ENCODE measurements around the gene TTF2. TPM values are rescaled to one million over a fixed set of nuclear protein-coding genes. Genes with fewer than 3 reads are reported as not detected.
"Not testable (repeated sequence)": the region's sequence is repeated elsewhere in the genome, so short reads cannot be mapped to it uniquely, and the experiment has no call there.

TTF2 gene
- total and polyA plus RNA-seq, 7 experiments from 2014 or later: 9.1 to 74.4 (median 32.6) TPM

GRCh38 chr1:117147856-117148588, 87.9 kb downstream of the TTF2 start:
- H3K9me3 ChIP-seq (ENCODE audit: control insufficient read depth in 2 of 3, low read length in 3 of 3): no peaks in the 10 kb centered on the region
- H3K4me1 Mint-ChIP-seq: peaks cover 0 to 1% (median 0%) of the 10 kb centered on the region in 7 donors
- H3K36me3 ChIP-seq (ENCODE audit: control insufficient read depth in 2 of 3, insufficient read depth in 3 of 3, low read length in 3 of 3): no peaks in the 10 kb centered on the region
- no peak overlapping the region for H3K27ac ChIP-seq (ENCODE audit: low read depth, low read length)
- peaks cover 0 to 14% (median 12%) of the 10 kb centered on the region in 5 donors for H3K27me3 Mint-ChIP-seq
- intact Hi-C loops (cut with micrococcal nuclease): no loop called here
- no peak overlapping the region for H3K4me3 ChIP-seq (ENCODE audit: low read length)
- no peaks in the 10 kb centered on the region for H3K27me3 ChIP-seq (ENCODE audit: control insufficient read depth in 2 of 2, insufficient read depth in 2 of 2, low read length in 2 of 2)
- no peaks in the 10 kb centered on the region for H3K4me1 ChIP-seq (ENCODE audit: control insufficient read depth in 2 of 2, insufficient read depth in 2 of 2, low read length in 2 of 2)
- CTCF ChIA-PET: no interaction called here
- H3K9me3 Mint-ChIP-seq: peaks cover 0 to 6% (median 0%) of the 10 kb centered on the region in 11 donors
- no peak for ATAC-seq
- no peak overlapping the region for H3K27ac Mint-ChIP-seq
- no peak overlapping the region for H3K4me3 Mint-ChIP-seq
- H3K36me3 Mint-ChIP-seq: no peaks in the 10 kb centered on the region
- DNase-seq: no peak
- POLR2A ChIA-PET: interaction anchor here (0.5 kb wide), 1 partner anchor 284 kb away, joined by 3 read pairs; no protein-coding TSS in a partner anchor

- Histone ChIP-seq H3K4me3 (ENCODE audit: low read length) (no peak overlapping the region), H3K4me1 (ENCODE audit: control insufficient read depth in 2 of 2, insufficient read depth in 2 of 2, low read length in 2 of 2) (no peaks in the 10 kb centered on the region), H3K36me3 (ENCODE audit: control insufficient read depth in 2 of 3, insufficient read depth in 3 of 3, low read length in 3 of 3) (no peaks in the 10 kb centered on the region), H3K27ac (ENCODE audit: low read depth, low read length) (no peak overlapping the region), H3K27me3 (ENCODE audit: control insufficient read depth in 2 of 2, insufficient read depth in 2 of 2, low read length in 2 of 2) (no peaks in the 10 kb centered on the region), H3K9me3 (ENCODE audit: control insufficient read depth in 2 of 3, low read length in 3 of 3) (no peaks in the 10 kb centered on the region)
- H3K27ac Mint-ChIP-seq: no peak overlapping the region
- DNase-seq: no peak
- ChIA-PET POLR2A (no interaction called here), CTCF (no interaction called here)
- peaks cover 0 to 6% (median 0%) of the 10 kb centered on the region in 11 donors for H3K9me3 Mint-ChIP-seq
- H3K4me3 Mint-ChIP-seq: no peak overlapping the region
- ATAC-seq: no peak
- H3K27me3 Mint-ChIP-seq: peaks cover 0 to 13% (median 12%) of the 10 kb centered on the region in 5 donors
- H3K36me3 Mint-ChIP-seq: no peaks in the 10 kb centered on the region
- H3K4me1 Mint-ChIP-seq: peaks cover 0 to 1% (median 0%) of the 10 kb centered on the region in 7 donors
- intact Hi-C loops (cut with micrococcal nuclease): loop anchor here in 1 of 2 donors (10.0 kb wide), 1 partner anchor 56 kb away; no protein-coding TSS in a partner anchor
Measured at GRCh38 chr1:117150316-117150715, 90.2 kb downstream of the TTF2 start.

DNA sequence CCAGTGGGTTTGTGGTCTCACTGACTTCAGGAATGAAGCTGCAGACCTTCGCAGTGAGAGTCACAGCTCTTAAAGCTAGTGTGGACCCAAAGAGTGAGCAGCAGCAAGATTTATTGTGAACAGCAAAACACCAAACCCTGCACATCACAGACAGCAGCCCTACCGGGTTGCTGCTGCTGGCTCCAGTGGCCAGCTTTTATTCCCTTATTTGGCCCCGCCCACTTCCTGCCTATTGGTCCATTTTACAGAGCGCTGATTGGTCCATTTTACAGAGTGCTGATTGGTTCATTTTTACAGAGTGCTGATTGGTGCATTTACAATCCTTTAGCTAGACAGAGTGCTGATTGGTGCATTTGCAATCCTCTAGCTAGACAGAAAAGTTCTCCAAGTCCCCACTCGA, 91.2 kb downstream of the TTF2 start:
- H3K27me3 Mint-ChIP-seq: peaks cover 5 to 11% (median 8%) of the 10 kb centered on the region in 5 donors
- H3K36me3 ChIP-seq (ENCODE audit: control insufficient read depth in 2 of 3, insufficient read depth in 3 of 3, low read length in 3 of 3); CTCF ChIA-PET; H3K27ac Mint-ChIP-seq; H3K9me3 ChIP-seq (ENCODE audit: control insufficient read depth in 2 of 3, low read length in 3 of 3); H3K4me3 Mint-ChIP-seq; H3K9me3 Mint-ChIP-seq; ATAC-seq; H3K4me3 ChIP-seq (ENCODE audit: low read length); DNase-seq; POLR2A ChIA-PET; H3K4me1 ChIP-seq (ENCODE audit: control insufficient read depth in 2 of 2, insufficient read depth in 2 of 2, low read length in 2 of 2); H3K27ac ChIP-seq (ENCODE audit: low read depth, low read length); H3K27me3 ChIP-seq (ENCODE audit: control insufficient read depth in 2 of 2, insufficient read depth in 2 of 2, low read length in 2 of 2); H3K36me3 Mint-ChIP-seq; H3K4me1 Mint-ChIP-seq: not testable (repeated sequence)
- intact Hi-C loops (cut with micrococcal nuclease): loop anchor here in 1 of 2 donors (10.0 kb wide), 1 partner anchor 57 kb away; no protein-coding TSS in a partner anchor

Small RNA genes within 50 kb of the gene (microRNA-seq; reads per million reads assigned to microRNA genes)
- gene MIR942 (ENCODE audit: borderline microRNAs expressed): 22.8 reads per million, percentile 32 among the genes with 10 or more reads in this experiment

Other genes with a start within 250 kb of the TTF2 start
- 1 to 10 TPM in 4 of 5 experiments, under 1 TPM in 1; 1.00 to 5.6 (median 1.5) TPM for gene PTGFRN, start 150.4 kb upstream of the TTF2 start, total RNA-seq
- gene PTGFRN, start 150.4 kb upstream of the TTF2 start, polyA plus RNA-seq: 1 to 10 TPM in 1 of 2 donors, under 1 TPM in 1; 0.22 to 1.0 TPM
- 10 to 100 TPM in 3 of 5 experiments, 1 to 10 TPM in 2; 3.9 to 15.4 (median 10.3) TPM for gene CD101, start 58.6 kb upstream of the TTF2 start, total RNA-seq
- 1 to 10 TPM; 5.8 to 9.9 TPM for gene CD101, start 58.6 kb upstream of the TTF2 start, polyA plus RNA-seq
- under 1 TPM in 4 of 5 experiments, not detected in 1; 0.24 to 0.94 (median 0.38) TPM for gene TRIM45, start 61.4 kb downstream of the TTF2 start, total RNA-seq
- not detected for gene TRIM45, start 61.4 kb downstream of the TTF2 start, polyA plus RNA-seq
- not detected for gene VTCN1, start 150.6 kb downstream of the TTF2 start, total RNA-seq
- not detected for gene VTCN1, start 150.6 kb downstream of the TTF2 start, polyA plus RNA-seq